HG02798 (cell line): ENCODE results near the gene PSMD14.
"Not testable (repeated sequence)": the region's sequence is repeated elsewhere in the genome, so short reads cannot be mapped to it uniquely, and the experiment has no call there.

ENCODE experiments used
- ATAC-seq: cut with Tn5 transposase; IDR thresholded peaks from one replicate; pipeline ENCODE4 v1.9.1; 2021; ENCODE audit warnings: mild to moderate bottlenecking; ENCODE audit not compliant: unreplicated experiment, poor library complexity

PSMD14 gene

GRCh38 chr2:161308178-161308955, at the start of gene PSMD14:
Gene PSMD14, plus strand, starts transcription at chr2:161308425. Its CDS starts 10,401 bp downstream, at chr2:161318826.
- ATAC-seq, result peak; percentile 98

GRCh38 chr2:161265874-161266273, 42.4 kb upstream of the PSMD14 start:
- ATAC-seq, result no peak

- ATAC-seq, result no peak
Measured at GRCh38 chr2:161269111-161269510, 39.1 kb upstream of the PSMD14 start.

GRCh38 chr2:161273038-161273760, 35.0 kb upstream of the PSMD14 start:
- ATAC-seq, result peak; percentile 77

GRCh38 chr2:161278564-161279229, 29.5 kb upstream of the PSMD14 start:
- ATAC-seq, result not testable (repeated sequence)

GRCh38 chr2:161279230-161279815, 28.9 kb upstream of the PSMD14 start:
- ATAC-seq, result not testable (repeated sequence)

- ATAC-seq, result not testable (repeated sequence)
Measured at GRCh38 chr2:161280906-161281323, 27.3 kb upstream of the PSMD14 start.

GRCh38 chr2:161281615-161282310, 26.5 kb upstream of the PSMD14 start:
- ATAC-seq, result not testable (repeated sequence)

- ATAC-seq, result not testable (repeated sequence)
Measured at GRCh38 chr2:161282311-161282644, 25.9 kb upstream of the PSMD14 start.

- no peak for ATAC-seq
Measured at GRCh38 chr2:161283926-161284325, 24.3 kb upstream of the PSMD14 start.

GRCh38 chr2:161303535-161304050, 4.6 kb upstream of the PSMD14 start:
- no peak for ATAC-seq

GRCh38 chr2:161306919-161307318, 1.3 kb upstream of the PSMD14 start:
- no peak for ATAC-seq

- ATAC-seq, result no peak
Measured at GRCh38 chr2:161307676-161308075, 549 bp upstream of the PSMD14 start.

GRCh38 chr2:161312996-161313395, 4.8 kb downstream of the PSMD14 start:
- no peak for ATAC-seq

- no peak for ATAC-seq
Measured at GRCh38 chr2:161315380-161315779, 7.2 kb downstream of the PSMD14 start.

- ATAC-seq, result no peak
Measured at GRCh38 chr2:161316701-161317100, 8.5 kb downstream of the PSMD14 start.

- ATAC-seq, result no peak
Measured at GRCh38 chr2:161321944-161322648, 13.9 kb downstream of the PSMD14 start.

GRCh38 chr2:161324876-161325275, 16.7 kb downstream of the PSMD14 start:
- no peak for ATAC-seq

- no peak for ATAC-seq
Measured at GRCh38 chr2:161327582-161327981, 19.4 kb downstream of the PSMD14 start.
